NCI-H1092 treated with DMSO at 0.1 percent for 48 hours (cell line): ENCODE data around the gene ZMIZ1.

Source experiments
- DNase-seq: peaks from one replicate; lab custom pipeline; 2025; lab: John Stamatoyannopoulos, UW

Gene ZMIZ1

DNA sequence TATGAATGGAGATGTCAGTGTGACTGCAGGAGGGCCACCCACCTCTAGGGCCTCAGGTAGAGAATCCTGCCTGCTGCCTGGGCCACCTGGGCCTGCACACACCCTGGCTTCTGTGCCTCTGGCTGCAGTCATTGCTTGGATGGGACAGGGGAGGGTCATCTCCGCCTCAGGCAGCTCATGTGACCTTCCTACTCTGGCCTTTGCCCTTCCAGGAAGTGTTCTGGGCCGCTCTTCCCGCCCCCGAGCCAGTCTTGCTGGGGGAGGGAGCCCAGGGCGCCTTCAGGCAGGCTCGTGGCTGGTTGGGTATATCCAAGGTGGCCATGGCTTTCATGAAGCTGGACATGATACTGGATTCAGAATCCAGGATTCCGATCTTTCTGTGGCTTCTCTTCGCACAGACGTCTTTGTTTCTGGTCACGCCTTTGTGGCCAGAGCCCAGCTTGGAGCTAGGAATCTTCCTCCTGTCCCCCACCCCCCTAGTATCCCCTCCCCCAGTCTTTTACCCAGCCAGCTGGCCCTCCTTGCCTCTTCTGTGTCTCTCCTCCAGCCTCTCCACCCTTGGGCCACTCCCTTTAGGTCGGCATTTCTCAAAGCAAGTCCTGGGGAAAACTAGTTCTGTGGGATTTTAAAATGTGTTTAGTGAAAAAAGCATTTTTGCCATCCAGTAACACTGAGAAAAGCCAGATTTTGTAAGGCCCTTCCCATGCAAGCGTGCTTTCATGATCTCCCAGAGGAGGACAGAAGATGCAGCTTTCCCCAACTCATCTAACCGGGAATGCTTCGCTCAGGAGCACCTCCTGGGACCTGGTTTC, 119.6 kb downstream of the ZMIZ1 start:
- no peak for DNase-seq

- DNase-seq = no peak
Observed at GRCh38 chr10:79189181-79189580, 120.4 kb downstream of the ZMIZ1 start.

DNA sequence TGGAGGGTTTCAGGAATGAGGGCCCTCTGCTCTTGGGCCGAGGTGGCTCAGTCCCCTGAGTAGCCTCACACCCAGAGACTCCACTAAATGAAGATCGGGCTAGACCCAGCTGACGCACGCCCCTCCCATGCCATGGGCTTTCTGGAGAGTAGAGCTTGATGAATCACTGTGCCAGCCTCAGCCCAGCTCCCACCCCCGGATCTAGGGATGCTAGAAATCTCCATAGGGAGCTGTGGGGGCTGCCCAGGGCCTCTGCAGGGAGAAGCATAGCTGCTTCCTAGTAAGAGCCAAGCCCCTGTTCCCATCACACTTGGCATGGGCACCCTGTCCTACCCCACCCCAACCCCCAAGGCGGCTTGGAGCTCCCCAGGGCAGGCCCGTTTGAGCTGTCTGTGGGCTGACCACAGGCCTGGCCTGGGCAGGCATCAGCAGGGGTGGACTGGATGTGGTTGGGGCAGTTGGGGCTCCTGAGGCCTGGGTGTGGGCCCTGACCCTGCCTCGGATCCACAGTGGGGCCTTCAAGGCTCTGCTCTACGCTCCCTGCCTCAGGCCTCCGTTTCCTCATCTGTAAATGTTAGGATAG, 121.2 kb downstream of the ZMIZ1 start:
- no peak for DNase-seq

- no peak for DNase-seq
Observed at GRCh38 chr10:79190740-79191261, 122.0 kb downstream of the ZMIZ1 start.

DNA sequence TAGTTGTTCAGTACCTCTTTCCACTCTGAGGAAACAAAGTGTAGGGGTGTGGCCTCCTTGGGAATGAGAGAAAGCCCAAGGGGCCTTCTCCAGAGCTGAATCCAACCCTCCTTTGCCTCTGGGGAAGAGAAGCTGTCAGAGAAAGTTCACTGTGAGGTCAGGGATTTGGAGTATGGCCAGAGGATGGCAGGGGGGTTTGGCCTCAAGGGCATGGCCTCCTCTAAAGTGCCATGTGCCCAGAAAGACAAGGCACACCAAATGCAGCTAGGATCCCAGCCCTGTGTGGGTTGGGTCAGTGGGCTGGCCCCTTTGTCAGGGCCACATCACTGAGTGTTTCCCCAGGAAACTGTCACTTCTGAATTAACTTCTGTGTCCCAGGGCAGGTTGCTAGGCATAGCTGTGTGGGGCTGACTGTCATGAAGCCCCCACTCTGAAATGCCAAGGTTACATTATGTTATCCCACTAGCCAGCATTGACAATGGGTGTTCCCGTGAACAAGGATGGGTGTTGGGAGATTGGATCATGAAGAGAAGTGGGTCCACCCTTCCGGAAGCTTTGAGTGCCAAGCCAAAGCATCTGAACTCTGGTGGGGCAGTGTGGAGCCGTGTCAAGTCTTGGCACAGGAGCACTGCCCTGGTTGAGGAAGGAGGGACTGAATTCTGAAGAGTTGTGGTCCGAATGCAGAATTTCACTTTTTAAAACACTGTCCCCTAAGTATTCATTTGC, 123.3 kb downstream of the ZMIZ1 start:
- DNase-seq = no peak

- no peak for DNase-seq
Observed at GRCh38 chr10:79192677-79193003, 123.9 kb downstream of the ZMIZ1 start.

DNA sequence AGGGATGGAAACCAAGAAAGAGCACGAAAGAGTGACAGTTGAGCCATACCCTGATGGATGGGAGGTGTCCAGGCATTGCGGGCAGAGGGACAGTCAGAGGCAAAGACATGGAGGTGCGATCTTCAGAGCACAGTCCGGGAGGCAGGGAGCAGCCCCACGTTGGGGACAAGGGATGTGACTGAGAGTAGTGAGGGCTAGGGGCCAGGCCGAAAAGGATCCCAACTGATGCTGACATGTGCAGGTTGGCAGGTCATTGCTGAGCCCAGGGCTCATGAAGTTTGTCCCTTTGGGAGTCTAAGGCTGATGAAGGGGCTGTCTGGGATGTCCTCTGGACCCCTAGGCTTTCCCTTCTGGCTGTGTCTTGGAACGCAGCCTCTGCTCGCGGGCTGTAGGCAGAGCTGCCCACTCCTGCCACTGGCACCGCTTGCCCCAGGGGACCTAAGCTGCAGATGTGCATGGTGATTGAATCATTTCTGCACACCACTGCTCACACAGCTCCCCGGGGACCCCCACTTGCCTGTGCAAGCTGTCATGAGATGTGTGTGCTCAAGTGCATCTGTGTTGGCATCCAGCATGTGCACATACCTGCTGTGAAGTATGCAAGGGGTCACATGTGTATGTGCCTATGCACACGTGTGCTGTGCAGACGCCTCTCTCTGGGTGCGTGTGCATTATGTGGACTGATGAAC, 125.1 kb downstream of the ZMIZ1 start:
- DNase-seq = no peak

- DNase-seq = peak; percentile 28
Observed at GRCh38 chr10:79195091-79195923, 126.5 kb downstream of the ZMIZ1 start.

DNA sequence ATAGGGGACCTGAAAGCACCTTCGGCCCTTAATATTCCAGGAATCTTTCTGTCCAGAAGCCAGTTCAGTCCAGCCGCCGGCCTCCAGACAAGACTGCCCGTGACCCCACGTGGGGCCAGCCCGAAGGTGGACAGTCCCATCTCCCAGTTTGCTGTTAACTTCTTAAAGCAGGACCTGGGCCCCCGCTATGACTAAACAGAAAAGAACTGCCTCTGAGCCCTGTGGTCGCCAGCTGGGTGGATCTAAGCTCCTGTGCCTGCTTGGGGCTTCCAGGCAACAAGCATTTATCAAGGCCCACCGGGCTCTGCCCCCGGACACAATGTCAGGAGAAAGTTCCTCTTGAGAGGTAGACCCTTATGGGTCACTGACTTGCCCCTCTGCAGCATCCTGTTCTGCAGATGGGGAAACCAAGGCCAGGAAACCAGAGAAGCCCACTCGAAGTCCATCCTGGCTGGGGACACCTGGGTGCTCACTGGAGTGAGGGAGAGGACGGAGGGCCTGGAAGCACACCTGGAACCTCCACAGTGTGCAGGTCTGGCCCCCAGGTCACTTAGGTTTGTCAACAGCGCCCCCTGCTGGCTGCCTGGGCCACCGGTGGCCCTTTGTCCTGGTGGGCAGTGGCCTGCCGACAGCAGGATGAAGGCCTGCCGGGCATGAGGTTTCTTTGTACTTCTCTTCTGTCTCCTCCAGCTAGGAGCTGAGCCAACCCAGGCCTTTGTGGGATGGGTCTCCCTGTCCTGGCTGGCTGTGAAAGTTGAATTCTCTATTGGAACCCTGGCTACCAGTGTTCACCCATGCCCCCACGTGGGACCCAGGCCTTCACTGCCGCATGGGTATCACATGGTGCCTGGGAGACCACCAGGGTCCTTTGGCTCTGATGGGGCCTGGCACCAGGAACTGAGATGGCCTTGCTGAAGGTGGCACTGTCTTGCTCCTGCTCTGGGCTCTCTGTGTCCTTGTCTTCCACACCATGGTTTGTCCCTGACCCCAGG, 128.0 kb downstream of the ZMIZ1 start:
- peak; percentile 39 for DNase-seq

- DNase-seq = no peak
Observed at GRCh38 chr10:79197558-79197957, 128.8 kb downstream of the ZMIZ1 start.

DNA sequence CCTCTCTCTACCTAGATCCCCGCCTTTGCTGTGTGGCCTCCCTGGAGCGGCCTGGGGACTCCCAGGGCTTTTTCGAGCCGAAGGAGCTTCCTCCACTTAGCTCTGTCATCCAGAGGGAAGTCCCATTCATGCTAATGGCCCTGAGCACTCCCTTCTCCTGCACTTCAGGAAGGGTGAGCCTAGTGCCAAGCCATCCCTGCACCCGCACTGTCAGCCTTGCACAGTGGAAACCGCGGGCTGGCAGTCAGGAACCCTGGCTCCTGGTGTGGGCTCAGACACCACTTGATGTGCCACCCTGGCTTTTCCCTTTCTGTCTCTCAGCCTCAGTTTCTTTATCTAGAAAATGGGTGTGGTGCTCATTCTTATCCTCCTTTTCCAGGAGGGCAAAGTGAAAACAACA, 131.6 kb downstream of the ZMIZ1 start:
- no peak for DNase-seq

DNA sequence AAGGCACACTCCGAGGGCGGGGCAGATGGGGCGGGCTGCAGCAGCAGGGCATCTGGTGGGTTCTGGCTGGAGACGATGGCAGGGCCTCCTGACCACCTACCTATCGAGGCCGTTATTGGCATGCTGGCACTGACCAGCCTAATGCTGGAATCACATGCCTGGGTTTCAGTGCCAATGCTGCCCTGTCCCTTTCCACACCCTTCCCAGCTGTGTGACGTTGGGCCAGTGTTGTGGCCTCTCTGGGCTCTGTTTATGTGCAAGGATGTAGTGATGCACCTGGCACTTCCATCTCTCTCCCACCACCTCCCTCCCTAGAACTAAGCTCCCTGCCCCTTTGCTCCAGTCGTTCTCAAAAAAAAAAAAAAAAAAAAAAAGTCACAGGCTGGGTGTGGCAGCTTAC, 132.9 kb downstream of the ZMIZ1 start:
- no peak for DNase-seq

DNA sequence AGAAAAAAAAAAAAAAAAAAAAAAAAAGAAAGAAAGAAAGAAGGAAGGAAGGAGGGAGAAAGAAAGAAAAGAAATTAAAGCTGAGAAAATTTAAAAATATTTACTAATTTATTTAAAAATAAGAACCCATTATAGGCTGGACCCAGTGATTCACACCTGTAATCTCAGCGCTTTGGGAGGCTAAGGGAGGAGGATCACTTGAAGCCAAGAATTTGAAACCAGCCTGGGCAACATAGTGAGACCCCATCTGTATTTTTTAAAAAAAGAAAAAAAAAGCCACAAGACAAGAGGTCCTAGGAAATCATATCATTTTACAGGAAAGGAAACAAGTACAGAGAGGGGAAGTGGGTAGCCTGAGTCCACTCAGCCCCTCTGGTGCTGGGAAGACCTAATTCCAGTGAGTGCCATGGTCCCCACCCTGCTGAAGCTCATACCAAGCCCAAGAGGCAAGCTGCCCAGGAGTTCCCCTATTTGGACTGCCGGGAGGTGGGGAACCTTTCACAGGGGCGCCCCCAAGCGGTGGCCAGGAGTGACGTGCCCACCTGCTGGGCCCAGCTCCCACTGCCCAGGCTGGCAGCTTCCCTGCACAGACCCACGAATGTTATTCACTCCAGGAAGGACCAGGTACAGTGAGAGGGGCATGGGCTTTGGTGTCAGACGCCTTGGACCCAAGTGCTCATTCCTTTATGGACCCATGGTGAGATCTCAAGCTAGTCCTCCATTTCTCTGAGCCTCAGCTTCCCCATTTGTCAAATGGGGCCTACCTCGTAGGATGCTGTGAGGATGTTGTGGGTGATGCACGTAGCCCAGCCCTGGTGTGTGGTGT, 133.6 kb downstream of the ZMIZ1 start:
- DNase-seq = peak; percentile 26

DNA sequence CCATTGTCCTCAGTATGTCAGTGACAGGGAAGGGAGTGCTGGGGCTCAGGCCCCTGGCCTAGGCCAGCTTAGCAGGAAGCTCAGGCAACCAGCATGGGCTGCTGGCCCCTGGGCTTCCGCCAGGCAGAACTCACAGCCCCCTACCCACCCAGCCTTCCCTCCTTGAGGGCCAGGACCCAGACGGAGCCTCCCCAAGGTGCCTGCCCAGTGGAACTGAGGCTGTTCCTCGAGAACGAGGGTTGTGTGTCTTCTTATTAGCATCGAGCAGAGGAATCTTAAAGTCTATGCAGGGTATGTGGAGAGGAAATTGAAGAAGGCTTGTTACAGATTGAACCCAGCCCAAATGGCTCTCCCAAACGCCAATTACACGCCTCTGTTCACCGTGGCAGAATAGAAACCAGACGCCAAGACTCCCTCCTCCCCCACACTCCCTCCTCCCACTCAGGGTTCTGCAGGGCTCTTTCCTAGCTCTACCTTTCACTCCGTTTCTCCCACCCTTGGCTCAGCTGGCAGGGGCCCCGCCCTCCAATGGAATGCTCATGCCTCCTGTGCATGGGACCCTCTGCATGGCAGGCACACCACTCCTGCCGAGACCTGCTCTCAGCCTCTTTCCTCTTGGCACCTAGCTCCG, 134.4 kb downstream of the ZMIZ1 start:
- DNase-seq = no peak

DNA sequence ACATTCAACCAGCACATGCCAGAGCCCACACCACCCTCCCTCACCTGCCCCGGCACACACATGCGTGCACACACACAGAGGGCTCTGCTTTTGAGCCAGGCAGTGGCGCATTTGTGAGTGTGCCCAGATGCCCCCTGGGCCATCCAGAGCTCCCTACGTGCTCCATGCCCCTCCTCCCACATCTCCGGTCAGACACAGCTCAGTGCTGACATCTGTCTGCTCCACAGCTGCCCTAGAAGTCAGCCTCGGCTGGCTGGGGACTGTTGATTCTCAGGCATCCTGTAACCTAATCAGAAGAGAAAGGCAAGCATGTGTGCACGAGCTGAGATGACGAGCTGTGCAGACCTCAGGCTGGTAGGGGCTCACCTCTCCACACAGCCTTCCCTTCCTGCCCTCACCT, 135.1 kb downstream of the ZMIZ1 start:
- DNase-seq = no peak

DNA sequence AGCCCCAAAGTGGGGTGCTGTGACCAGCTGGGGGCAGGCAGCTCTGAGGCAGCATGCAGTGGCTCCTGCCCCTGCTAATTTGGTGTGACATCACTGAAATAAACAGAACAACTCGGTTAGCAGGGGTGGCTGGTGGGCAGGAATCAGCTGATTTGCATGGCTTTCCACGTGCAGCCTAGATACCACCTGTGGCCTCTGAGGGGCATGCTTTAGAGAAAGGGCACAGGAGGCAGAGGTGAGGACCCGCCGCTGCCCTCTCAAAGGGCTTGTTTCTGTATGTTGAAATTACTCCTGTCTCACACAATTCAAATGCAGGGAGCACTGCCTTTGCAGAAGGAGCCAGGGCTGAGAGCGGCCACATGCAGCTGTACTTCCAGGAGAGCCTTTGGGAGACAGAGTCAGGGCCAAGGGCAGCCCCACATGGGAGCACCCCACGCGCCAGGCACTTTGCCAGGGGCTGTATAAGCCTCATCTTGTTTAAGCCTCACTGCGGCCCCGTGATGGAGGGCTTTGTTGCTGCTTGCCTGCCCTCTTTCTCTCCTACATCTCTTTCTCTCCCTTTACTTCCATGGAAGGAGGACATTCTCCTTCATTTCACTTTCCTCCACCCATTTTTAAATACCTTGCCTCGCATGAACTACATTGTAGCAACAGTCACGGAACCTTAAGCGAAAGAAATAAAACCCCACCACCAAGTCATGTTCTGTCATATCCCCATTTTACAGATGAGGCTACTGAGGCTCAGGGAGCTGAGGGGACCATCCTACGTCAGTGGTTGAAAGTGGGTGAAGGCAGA, 137.7 kb downstream of the ZMIZ1 start:
- no peak for DNase-seq

- DNase-seq = no peak
Observed at GRCh38 chr10:79207096-79207357, 138.3 kb downstream of the ZMIZ1 start.

GRCh38 chr10:79207726-79208125, 139.0 kb downstream of the ZMIZ1 start:
- no peak for DNase-seq
